ENCODE results near the gene SAYSD1. TPM values are rescaled to one million over a fixed set of nuclear protein-coding genes. Genes with fewer than 3 reads are reported as not detected.

SAYSD1 gene
- total RNA-seq, 1 donor from 2014 or later = 8.2 TPM

DNA sequence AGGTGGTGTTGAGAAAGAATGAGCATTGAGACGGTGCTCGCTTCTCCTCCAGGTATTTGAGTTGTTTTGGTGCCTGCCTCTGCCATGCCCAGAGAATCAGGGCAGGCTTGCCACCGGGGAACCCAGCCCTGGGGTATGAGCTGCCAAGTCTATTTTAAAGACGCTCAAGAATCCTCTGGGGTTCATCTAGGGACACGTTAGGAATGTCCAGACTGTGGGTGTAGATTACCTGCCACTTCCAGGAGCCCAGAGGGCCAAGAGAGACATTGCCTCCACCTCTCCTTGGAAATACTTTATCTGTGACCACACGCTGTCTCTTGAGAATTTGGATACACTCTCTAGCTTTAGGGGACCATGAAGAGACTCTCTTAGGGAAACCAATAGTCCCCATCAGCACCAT is 28.3 kb downstream of the SAYSD1 start:
- Histone ChIP-seq H3K79me2 (ENCODE audit: low read depth) (no peaks in the 10 kb centered on the region), H2AFZ (replicated peaks) (no peak overlapping the region), H3F3A (ENCODE audit: low read depth) (peaks cover 15% of the 10 kb centered on the region), H3K4me3 (no peak overlapping the region), H3K36me3 (no peaks in the 10 kb centered on the region), H3K4me2 (no peak overlapping the region), H3K9me3 (ENCODE audit: low read depth) (no peaks in the 10 kb centered on the region), H3K27me3 (no peaks in the 10 kb centered on the region), H3K9ac (no peak overlapping the region), H3K27ac (no peak overlapping the region), H4K20me1 (ENCODE audit: low read depth) (peaks cover 29% of the 10 kb centered on the region), H3K4me1 (peaks cover 23% of the 10 kb centered on the region)
- Mint-ChIP-seq H3K27ac (peak overlapping the region; percentile 19), H3K4me1 (peaks cover 34% of the 10 kb centered on the region), H3K9me3 (no peaks in the 10 kb centered on the region), H3K4me3 (no peak overlapping the region), H3K27me3 (ENCODE audit: insufficient read depth, low read depth) (peaks cover 13% of the 10 kb centered on the region), H3K36me3 (no peaks in the 10 kb centered on the region)
- TF ChIP-seq EZH2 (IDR thresholded peaks at IDR 0.05) = no peak
- TF ChIP-seq EZH2phosphoT487 (IDR thresholded peaks at IDR 0.05) = no peak
- TF ChIP-seq, protein P1, sequence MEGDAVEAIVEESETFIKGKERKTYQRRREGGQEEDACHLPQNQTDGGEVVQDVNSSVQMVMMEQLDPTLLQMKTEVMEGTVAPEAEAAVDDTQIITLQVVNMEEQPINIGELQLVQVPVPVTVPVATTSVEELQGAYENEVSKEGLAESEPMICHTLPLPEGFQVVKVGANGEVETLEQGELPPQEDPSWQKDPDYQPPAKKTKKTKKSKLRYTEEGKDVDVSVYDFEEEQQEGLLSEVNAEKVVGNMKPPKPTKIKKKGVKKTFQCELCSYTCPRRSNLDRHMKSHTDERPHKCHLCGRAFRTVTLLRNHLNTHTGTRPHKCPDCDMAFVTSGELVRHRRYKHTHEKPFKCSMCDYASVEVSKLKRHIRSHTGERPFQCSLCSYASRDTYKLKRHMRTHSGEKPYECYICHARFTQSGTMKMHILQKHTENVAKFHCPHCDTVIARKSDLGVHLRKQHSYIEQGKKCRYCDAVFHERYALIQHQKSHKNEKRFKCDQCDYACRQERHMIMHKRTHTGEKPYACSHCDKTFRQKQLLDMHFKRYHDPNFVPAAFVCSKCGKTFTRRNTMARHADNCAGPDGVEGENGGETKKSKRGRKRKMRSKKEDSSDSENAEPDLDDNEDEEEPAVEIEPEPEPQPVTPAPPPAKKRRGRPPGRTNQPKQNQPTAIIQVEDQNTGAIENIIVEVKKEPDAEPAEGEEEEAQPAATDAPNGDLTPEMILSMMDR (IDR thresholded peaks at IDR 0.05) = no peak
- DNase-seq (ENCODE audit: low spot score) = no peak

GRCh38 chr6:39086294-39086693 is 28.7 kb downstream of the SAYSD1 start:
- no peak for DNase-seq (ENCODE audit: low spot score)
- peaks cover 27% of the 10 kb centered on the region for H4K20me1 ChIP-seq (ENCODE audit: low read depth)
- TF ChIP-seq EZH2 (IDR thresholded peaks at IDR 0.05) = no peak
- no peak for TF ChIP-seq EZH2phosphoT487 (IDR thresholded peaks at IDR 0.05)
- TF ChIP-seq, protein P1 (IDR thresholded peaks at IDR 0.05) = no peak
- peaks cover 15% of the 10 kb centered on the region for H3F3A ChIP-seq (ENCODE audit: low read depth)
- peaks cover 21% of the 10 kb centered on the region for H3K4me1 ChIP-seq
- no peak overlapping the region for H3K4me2 ChIP-seq
- no peaks in the 10 kb centered on the region for H3K27me3 ChIP-seq
- no peak overlapping the region for H3K27ac ChIP-seq
- no peak overlapping the region for H3K4me3 ChIP-seq
- H3K27me3 Mint-ChIP-seq (ENCODE audit: insufficient read depth, low read depth) = peaks cover 13% of the 10 kb centered on the region
- H3K79me2 ChIP-seq (ENCODE audit: low read depth) = no peaks in the 10 kb centered on the region
- H3K4me1 Mint-ChIP-seq = peaks cover 32% of the 10 kb centered on the region
- H3K9me3 Mint-ChIP-seq = no peaks in the 10 kb centered on the region
- H3K27ac Mint-ChIP-seq = no peak overlapping the region
- H3K4me3 Mint-ChIP-seq = no peak overlapping the region
- no peaks in the 10 kb centered on the region for H3K9me3 ChIP-seq (ENCODE audit: low read depth)
- no peak overlapping the region for H3K9ac ChIP-seq
- no peaks in the 10 kb centered on the region for H3K36me3 ChIP-seq
- no peaks in the 10 kb centered on the region for H3K36me3 Mint-ChIP-seq
- H2AFZ ChIP-seq (replicated peaks) = no peak overlapping the region

GRCh38 chr6:39085129-39085797 is 29.7 kb downstream of the SAYSD1 start:
- peak; percentile 21 for DNase-seq (ENCODE audit: low spot score)
- TF ChIP-seq, protein P1 (IDR thresholded peaks at IDR 0.05) = no peak
- no peak for TF ChIP-seq EZH2phosphoT487 (IDR thresholded peaks at IDR 0.05)
- TF ChIP-seq EZH2 (IDR thresholded peaks at IDR 0.05) = no peak

More at GRCh38 chr6:39085129-39085797, 29.7 kb downstream of the SAYSD1 start:
- no peak overlapping the region for H3K4me2 ChIP-seq
- H4K20me1 ChIP-seq (ENCODE audit: low read depth) = peaks cover 21% of the 10 kb centered on the region
- H3K9ac ChIP-seq = no peak overlapping the region
- no peaks in the 10 kb centered on the region for H3K36me3 ChIP-seq
- no peaks in the 10 kb centered on the region for H3K9me3 Mint-ChIP-seq
- peaks cover 17% of the 10 kb centered on the region for H3K4me1 ChIP-seq
- H3K27ac ChIP-seq = no peak overlapping the region
- no peaks in the 10 kb centered on the region for H3K79me2 ChIP-seq (ENCODE audit: low read depth)
- H3K27me3 Mint-ChIP-seq (ENCODE audit: insufficient read depth, low read depth) = peaks cover 13% of the 10 kb centered on the region
- H2AFZ ChIP-seq (replicated peaks) = no peak overlapping the region
- peaks cover 32% of the 10 kb centered on the region for H3K4me1 Mint-ChIP-seq
- peaks cover 15% of the 10 kb centered on the region for H3F3A ChIP-seq (ENCODE audit: low read depth)
- H3K27ac Mint-ChIP-seq = peak overlapping the region; percentile 27
- H3K36me3 Mint-ChIP-seq = no peaks in the 10 kb centered on the region
- H3K4me3 ChIP-seq = no peak overlapping the region
- H3K9me3 ChIP-seq (ENCODE audit: low read depth) = no peaks in the 10 kb centered on the region
- H3K27me3 ChIP-seq = no peaks in the 10 kb centered on the region
- H3K4me3 Mint-ChIP-seq = no peak overlapping the region

All from neural progenitor cell (in vitro differentiated cells).